Measurements from ENCODE around the gene HLA-G. TPM values are rescaled to one million over a fixed set of nuclear protein-coding genes. Genes with fewer than 3 reads are reported as not detected.

Gene HLA-G
- total RNA-seq, 1 donor from 2014 or later, result 8.5 TPM

GRCh38 chr6:29791786-29792122 lies 35.9 kb upstream of the HLA-G start:
- peaks cover 12% of the 10 kb centered on the region for H3K4me1 Mint-ChIP-seq
- H3K9me3 Mint-ChIP-seq, result peaks cover 11% of the 10 kb centered on the region
- no peak for TF ChIP-seq CTCF (IDR thresholded peaks at IDR 0.05)
- H3K27ac Mint-ChIP-seq, result no peak overlapping the region
- H3K4me3 Mint-ChIP-seq, result peak overlapping the region; percentile 87
- H3K27me3 Mint-ChIP-seq, result peaks cover 35% of the 10 kb centered on the region
- ChIA-PET CTCF (no interaction called here), POLR2A (interaction anchor here (0.9 to 1.5 kb wide), 2 partner anchors 64 to 150 kb away, joined by 3 to 9 read pairs; no protein-coding TSS in a partner anchor)
- ATAC-seq (ENCODE audit: low read depth), result no peak
- DNase-seq, result no peak
- no peaks in the 10 kb centered on the region for H3K36me3 Mint-ChIP-seq (ENCODE audit: low read depth)
- intact Hi-C loops (cut with micrococcal nuclease), result loop anchor here (1.0 kb wide), 1 partner anchor 38 kb away; no protein-coding TSS in a partner anchor

GRCh38 chr6:29792123-29793035 lies 35.2 kb upstream of the HLA-G start:
- no peaks in the 10 kb centered on the region for H3K36me3 Mint-ChIP-seq (ENCODE audit: low read depth)
- no peak overlapping the region for H3K27ac Mint-ChIP-seq
- H3K4me1 Mint-ChIP-seq, result peaks cover 12% of the 10 kb centered on the region
- TF ChIP-seq CTCF (IDR thresholded peaks at IDR 0.05), result no peak
- H3K27me3 Mint-ChIP-seq, result peaks cover 34% of the 10 kb centered on the region
- H3K9me3 Mint-ChIP-seq, result peaks cover 11% of the 10 kb centered on the region
- intact Hi-C loops (cut with micrococcal nuclease), result loop anchor here (1.0 kb wide), 1 partner anchor 39 kb away; no protein-coding TSS in a partner anchor
- ATAC-seq (ENCODE audit: low read depth), result peak; percentile 88
- DNase-seq, result peak; percentile 56
- peak overlapping the region; percentile 87 for H3K4me3 Mint-ChIP-seq
- CTCF ChIA-PET, result no interaction called here
- POLR2A ChIA-PET, result interaction anchor here (1.0 to 1.5 kb wide), 2 partner anchors 65 to 70 kb away, joined by 3 to 4 read pairs; no protein-coding TSS in a partner anchor

GRCh38 chr6:29793036-29793356 lies 34.6 kb upstream of the HLA-G start:
- peaks cover 32% of the 10 kb centered on the region for H3K27me3 Mint-ChIP-seq

GRCh38 chr6:29793796-29794195 lies 33.8 kb upstream of the HLA-G start:
- Mint-ChIP-seq H3K4me1 (peaks cover 12% of the 10 kb centered on the region), H3K27ac (no peak overlapping the region), H3K9me3 (peaks cover 4% of the 10 kb centered on the region), H3K27me3 (peaks cover 32% of the 10 kb centered on the region), H3K4me3 (peak overlapping the region; percentile 38), H3K36me3 (ENCODE audit: low read depth) (no peaks in the 10 kb centered on the region)
- no peak for DNase-seq
- ChIA-PET CTCF (no interaction called here), POLR2A (no interaction called here)
- no peak for TF ChIP-seq CTCF (IDR thresholded peaks at IDR 0.05)
- intact Hi-C loops (cut with micrococcal nuclease), result no loop called here
- ATAC-seq (ENCODE audit: low read depth), result no peak

More at GRCh38 chr6:29793036-29793356, 34.6 kb upstream of the HLA-G start:
- no peak for ATAC-seq (ENCODE audit: low read depth)
- Mint-ChIP-seq H3K27ac (no peak overlapping the region), H3K4me1 (peaks cover 12% of the 10 kb centered on the region), H3K36me3 (ENCODE audit: low read depth) (no peaks in the 10 kb centered on the region), H3K9me3 (peaks cover 9% of the 10 kb centered on the region), H3K4me3 (peak overlapping the region; percentile 87)
- CTCF ChIA-PET, result no interaction called here
- POLR2A ChIA-PET, result interaction anchor here (1.0 kb wide), 1 partner anchor 71 kb away, joined by 4 read pairs; no protein-coding TSS in a partner anchor
- DNase-seq, result no peak
- no peak for TF ChIP-seq CTCF (IDR thresholded peaks at IDR 0.05)
- intact Hi-C loops (cut with micrococcal nuclease), result no loop called here

- CTCF ChIA-PET, result no interaction called here
- POLR2A ChIA-PET, result no interaction called here
- H3K4me1 Mint-ChIP-seq, result peaks cover 12% of the 10 kb centered on the region
- no peak overlapping the region for H3K4me3 Mint-ChIP-seq
- H3K9me3 Mint-ChIP-seq, result no peaks in the 10 kb centered on the region
- no peak for DNase-seq
- no peaks in the 10 kb centered on the region for H3K36me3 Mint-ChIP-seq (ENCODE audit: low read depth)
- no peak for ATAC-seq (ENCODE audit: low read depth)
- H3K27ac Mint-ChIP-seq, result no peak overlapping the region
- no peak for TF ChIP-seq CTCF (IDR thresholded peaks at IDR 0.05)
- intact Hi-C loops (cut with micrococcal nuclease), result no loop called here
- peaks cover 28% of the 10 kb centered on the region for H3K27me3 Mint-ChIP-seq
These were observed 31.6 kb upstream of the HLA-G start for GRCh38 chr6:29796026-29796425.

Data from activated B cell treated with CpG ODN at 0.5 μM for 24 hours (primary cell).